Stimulated activated naive CD4-positive, alpha-beta T cell (primary cell): ENCODE data around the gene MED13.
"Not testable (repeated sequence)": the region's sequence is repeated elsewhere in the genome, so short reads cannot be mapped to it uniquely, and the experiment has no call there.

Experiments used
- DNase-seq, 6 experiments: peaks; one replicate each; lab custom pipeline; 2025; lab: John Stamatoyannopoulos, UW

MED13 gene

DNA sequence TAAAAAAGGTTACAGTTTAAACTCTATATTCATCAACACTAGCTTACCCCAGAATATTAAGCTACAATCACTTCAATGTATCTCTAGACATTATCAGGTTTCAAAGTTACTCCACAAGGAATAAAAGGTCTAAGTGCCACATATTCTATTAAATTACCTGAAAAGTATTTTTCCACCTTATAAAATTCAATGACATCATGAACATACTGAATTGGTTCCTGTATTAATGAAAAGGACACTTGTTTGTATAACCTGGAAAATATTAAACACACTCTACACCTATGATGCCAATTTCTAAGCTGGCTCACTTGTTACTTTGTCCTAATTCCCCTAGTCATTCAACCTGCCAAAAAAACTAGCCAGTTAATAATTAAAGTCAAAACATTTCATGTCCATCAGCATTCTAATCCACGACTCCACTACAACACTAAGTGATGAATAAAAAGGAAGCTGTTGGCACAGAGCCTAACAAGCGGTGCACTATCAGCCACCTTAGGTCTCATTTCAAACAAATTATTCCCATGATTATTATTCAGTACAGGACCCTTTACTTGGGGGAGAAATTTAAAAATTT, 12.2 kb downstream of the MED13 start:
- DNase-seq, result no peak

DNA sequence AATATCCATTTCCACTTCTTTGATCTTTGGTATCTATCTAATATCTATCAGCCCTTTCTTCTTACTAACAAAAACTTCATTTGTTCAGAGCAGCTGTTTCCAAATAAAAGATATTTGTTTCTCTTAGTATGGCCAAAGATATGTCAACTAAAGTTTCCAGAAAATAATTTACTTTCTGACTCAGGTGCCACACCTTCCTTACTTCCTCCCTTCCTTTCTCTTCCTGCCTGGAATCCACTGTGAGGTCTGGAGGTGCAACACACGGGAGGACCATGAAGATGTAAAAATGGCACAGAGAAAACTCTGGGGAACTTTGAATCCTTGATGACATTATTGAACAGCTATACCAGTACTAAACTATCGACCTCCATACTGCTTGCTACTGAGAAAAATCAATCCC, 14.0 kb downstream of the MED13 start:
- no peak for DNase-seq

DNA sequence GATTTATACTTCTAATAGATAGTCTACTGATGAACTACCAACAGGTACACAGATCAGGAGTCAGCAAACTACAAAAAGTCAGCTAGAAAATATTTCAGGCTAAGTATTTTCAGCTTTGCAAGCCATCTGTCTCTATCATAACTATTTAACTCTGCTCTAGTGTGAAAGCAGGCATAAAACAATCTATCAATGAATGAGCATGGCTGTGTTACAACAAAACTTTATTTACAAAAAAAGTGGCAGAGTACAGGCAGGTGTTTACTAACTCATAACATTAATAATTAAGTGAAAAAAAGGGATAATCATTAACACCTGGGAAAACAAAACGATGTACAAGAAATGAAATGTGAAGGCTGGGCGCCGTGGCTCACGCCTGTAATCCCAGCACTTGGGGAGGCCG, 15.8 kb downstream of the MED13 start:
- DNase-seq, result no peak

DNA sequence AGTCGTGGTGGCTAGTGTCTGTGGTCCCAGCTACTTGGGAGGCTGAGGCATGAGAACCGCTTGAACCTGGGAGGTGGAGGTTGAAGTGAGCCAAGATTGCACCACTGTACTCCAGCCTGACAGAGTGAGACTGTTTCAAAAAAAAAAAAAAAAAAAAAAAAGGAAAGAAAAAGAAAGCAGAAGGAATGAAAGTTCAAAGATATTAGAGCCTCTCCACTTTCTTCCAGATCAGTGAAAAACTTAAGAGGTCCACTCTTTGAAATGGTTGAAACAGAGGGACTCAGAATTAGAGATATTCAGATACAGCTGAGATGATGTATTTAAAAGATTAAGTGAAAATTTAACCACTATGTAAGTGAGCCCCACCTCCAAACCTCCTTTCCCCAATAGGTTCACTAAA, 16.8 kb downstream of the MED13 start:
- no peak for DNase-seq

DNA sequence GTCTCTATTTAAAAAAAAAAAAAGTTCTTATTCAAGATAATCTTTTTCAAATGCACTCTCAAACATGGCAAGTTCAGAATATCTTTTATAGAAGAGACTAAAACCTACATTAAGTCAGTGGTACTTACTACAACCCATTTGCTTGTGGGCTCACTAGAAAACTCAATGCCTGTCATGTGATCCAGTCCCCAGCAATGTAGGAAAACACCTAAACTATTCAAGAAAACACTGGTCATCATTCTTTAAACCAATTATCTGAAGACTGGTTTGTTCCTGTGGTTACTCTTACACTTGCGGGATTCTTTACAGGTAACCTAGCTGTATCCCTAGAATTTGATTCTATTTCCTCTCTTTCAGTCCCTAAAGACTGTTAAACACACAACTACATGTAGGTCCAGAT, 19.6 kb downstream of the MED13 start:
- no peak for DNase-seq

DNA sequence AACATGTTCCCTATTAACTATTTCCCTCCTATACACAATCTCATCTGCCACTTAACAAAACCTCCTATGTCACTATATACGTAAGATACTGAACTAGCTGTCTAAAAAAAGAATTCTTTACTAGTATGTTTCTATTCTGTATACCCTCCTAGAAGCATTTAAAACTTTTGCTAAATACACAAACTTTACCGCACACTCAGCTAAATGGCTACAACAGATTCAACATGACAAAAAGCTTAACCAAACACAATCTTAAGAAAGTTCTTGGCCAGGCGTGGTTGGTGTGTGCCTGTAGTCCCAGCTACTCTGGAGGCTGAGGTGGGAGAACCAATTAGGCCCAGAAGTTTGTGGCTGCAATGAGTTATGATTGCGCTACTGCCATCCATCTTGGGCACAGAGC, 20.0 kb downstream of the MED13 start:
- DNase-seq, result no peak

DNA sequence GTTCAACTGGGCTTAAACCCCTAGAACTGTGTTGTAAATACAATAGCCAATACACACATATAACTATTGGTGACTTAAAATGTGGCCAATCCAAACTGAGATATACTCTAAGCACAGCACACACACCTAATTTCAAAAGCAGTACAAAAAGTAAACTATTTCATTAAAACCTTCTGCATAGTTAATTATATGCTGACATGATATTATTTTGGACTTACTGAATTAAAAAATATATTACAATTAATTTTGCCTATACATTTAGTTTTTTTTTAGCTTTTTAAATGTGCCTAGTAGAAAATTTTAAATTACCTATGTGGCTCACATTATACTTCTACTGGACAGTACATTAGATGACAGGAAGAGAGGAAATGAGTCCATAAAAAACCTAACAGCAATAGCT, 21.5 kb downstream of the MED13 start:
- no peak for DNase-seq

DNA sequence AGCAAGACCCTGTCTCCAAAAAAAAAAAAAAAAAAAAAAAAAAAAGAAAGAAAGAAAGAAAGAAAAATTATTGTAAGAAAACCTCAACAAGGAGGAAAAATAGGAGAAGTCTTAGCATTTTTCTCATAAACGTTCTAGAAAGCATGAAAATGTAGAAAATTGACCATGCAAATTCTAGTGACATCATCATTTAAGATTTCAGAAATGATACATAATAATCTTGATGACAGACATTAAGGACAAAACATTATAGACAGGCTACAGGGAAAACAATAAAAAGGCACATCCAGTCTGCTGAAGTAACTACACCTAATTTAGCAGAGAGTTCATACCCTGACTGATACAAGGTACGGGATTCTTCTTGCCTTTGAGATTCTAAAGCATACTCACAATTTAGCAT, 21.9 kb downstream of the MED13 start:
- no peak for DNase-seq

DNA sequence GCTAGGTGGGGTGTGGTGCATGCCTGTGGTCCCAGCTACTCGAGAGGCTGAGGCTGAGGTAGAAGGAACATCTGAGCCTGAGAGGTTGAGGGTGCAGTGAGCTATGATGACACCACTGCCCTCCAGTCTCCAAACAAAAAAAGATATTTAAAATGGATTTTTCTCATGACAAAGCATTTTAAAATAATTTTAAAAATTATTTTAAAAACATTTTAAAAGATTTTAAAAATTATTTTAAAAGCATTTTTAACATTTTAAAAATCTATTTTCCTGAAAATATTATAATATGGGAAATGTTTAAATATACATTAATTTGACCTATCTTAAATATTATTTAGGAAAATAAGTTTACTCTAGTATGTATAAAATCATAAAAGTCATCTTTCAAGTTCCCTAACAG, 26.8 kb downstream of the MED13 start:
- DNase-seq, result no peak

DNA sequence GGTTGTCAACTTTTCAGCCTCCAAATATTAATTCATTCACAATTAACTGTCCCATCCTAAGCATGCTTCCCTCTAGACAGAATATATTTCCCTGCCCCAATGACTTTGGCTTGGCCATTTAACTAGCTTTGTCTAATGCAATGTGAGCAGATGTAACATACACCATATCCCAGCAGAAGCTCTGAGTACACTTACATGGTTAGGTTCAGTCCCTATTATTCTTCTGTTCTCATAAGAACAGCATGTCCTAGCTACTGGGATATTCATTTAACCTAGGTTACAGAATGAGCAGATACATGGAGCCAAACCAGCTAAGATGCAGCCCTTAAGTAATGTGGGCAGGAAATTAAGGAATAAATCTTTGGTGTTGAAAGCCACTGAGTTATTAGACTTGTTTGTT, 31.8 kb downstream of the MED13 start:
- DNase-seq, result no peak

DNA sequence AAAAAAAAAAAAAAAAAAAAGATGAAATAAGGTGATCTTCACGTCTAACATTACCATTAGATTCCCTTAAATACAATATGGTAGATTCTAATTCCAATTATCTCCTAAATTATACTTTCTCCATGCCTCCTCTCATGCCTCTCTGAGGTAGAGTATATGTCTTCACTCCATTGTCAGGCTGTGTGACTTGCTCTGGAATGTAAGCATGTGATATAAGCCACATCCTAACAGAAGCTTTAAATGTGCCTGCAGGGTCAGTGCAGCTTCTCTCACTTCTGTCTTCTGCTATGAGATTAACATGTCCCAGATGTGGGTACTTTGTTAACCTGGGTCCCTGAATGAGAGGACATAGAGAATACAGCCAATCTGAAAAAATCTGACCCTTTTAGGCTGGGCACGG, 32.6 kb downstream of the MED13 start:
- no peak for DNase-seq

DNA sequence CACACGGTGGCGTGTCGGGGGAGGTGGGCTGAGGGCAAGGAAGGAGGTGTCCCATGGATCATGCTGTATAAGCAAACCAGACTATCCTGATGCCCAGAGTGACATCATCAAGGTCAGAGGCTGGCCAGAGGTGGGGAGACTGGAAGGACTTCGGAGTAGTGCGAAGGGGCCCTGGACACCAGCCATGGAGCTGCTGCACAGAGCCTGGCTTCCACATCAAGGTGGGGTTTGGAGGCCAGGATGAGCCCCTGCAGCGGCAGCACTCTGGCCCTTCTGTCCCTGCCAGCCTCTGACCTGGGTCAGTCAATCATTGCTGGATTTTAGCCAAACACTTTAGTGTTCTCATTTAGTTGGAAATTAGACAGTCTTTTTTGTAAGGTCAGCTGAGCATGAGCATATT, 34.8 kb downstream of the MED13 start:
- DNase-seq, result no peak

DNA sequence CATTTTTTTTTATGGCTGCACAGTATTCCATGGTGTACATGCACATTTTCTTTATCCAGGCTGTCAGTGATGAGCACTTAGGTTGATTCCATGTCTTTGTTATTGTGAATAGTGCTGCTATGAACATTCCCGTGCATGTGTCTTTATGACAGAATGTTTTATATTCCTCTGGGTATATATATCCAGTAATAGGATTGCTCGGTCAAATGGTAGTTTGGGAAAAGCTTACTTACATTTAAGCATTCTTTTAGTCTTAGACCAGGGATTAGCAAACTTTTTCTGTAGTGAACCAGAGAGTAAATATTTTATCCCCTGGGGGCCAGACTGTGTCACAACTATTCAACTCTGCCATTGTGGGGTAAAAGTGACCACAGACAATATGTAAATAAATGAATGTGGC, 40.2 kb downstream of the MED13 start:
- no peak for DNase-seq

DNA sequence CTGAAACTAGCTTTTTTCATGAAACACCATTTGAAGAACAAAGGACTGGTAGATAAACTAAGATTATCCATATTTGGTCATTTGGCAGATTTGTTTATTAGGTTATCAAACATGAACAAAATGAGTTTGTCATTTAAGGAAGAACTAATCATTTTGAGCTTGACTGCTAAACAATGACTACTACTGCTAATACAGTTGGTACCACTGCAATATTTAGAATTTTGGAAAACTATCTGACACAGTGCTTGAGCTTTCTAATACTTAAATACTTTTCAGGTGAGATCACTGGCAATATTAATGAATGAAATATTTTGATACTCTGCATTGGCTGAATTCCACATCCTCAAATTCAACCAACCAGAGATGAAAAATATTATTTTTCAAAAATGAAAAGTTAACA, 47.2 kb downstream of the MED13 start:
- DNase-seq, result no peak

DNA sequence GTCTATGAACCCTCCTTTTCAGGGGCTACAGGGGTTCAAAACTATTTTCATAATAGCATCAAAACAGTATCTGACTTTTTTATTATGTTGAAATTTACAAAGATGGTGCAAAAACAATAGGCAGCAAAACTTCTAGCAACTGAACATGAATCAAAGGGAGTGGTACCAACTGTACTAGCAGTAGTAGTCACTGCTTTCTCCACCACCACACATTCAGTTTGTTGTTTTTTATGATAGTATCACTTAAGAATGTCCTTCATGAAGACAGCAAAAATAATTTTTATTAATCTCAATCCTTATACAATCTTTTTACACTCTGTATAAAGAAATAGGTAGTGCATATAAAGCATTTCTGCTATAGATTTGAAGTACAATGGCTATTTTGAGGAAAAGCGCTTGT, 47.6 kb downstream of the MED13 start:
- DNase-seq, result no peak

DNA sequence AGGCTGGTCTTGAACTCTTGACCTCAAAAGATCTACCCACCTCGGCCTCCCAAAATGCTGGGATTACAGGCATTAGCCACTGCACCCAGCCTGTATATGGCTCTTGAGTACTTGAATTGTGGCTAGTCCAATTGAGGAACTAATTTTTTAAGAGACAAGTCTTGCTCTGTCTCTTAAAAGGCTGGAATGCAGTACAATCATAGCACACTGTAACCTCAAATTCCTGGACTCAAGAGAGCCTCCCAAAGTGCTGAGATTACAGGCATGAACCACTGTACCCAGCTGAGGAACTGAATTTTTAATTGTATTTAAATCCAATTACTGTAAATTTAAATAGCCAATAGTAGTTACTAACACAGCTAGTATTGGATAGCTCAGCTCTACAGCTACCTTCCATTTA, 50.6 kb downstream of the MED13 start:
- DNase-seq, result no peak

DNA sequence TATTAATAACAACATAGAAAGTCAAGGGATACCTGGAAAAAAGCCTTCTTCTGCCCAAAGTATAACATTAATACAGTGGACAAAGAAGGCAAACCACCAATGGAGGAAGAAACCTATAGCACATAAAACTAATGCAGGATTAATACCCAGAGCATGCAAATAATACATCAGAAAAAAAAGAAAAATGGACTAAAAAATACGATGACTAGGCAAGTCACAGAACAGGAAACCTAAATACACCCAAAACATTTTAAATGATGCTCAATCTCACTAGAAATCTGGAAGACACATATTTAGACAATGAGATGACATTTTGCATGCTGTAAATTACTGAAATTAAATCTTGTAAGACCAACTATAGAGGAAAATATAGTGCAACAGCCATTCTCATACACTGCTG, 55.9 kb downstream of the MED13 start:
- DNase-seq, result no peak

DNA sequence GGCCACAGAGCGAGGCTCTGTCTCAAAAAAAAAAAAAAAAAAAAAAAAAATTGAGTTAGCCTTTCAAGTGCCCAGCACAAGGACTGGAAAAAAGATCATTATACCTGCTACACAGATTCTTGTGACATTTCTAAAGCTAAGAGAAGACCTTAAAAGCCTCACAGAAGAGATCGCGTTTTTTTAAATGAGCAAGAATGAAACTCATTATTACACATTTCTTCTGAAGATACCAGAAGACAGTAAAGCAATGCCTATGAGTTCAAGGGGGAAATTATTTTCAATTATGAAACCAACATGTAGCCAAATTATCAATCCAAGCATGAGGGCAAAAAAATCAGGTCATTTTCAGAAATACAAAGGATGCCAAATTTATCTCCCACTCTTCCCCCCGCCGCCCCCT, 56.8 kb downstream of the MED13 start:
- no peak for DNase-seq

DNA sequence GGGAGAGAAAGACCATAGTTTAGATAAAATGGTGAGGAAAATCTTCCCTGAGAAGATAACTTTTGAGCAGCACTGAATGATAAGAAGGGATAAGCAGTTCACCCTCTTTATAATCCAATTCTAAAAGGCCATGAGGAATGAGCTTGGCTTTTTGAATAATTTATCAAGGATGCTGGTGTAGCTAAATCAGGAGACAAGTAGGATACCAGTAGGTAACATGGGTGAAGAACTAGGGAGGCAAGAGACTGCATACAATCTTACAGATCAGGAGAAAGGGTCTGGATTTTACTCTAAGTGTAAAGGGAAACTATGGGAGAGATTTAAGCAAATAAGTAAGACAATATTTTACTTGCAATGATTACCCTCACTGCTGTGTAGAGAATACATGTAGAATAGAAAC, 60.7 kb downstream of the MED13 start:
- no peak for DNase-seq

DNA sequence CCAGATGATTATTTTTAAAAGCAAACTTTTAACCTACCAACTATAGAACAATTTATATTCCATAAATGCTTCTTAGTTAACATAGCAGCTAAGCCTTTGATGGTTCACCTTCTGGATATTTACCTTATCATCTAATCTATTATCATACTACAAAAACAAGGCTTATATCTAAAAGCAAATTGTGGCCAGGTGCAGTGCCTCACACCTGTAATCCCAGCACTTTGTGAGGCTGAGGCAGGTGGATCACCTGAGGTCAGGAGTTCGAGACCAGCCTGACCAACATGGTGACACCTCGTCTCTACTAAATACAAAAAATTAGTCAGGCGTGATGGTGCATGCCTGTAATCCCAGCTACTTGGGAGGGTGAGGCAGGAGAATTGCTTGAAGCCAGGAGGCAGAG, 61.9 kb downstream of the MED13 start:
- DNase-seq, result not testable (repeated sequence)

DNA sequence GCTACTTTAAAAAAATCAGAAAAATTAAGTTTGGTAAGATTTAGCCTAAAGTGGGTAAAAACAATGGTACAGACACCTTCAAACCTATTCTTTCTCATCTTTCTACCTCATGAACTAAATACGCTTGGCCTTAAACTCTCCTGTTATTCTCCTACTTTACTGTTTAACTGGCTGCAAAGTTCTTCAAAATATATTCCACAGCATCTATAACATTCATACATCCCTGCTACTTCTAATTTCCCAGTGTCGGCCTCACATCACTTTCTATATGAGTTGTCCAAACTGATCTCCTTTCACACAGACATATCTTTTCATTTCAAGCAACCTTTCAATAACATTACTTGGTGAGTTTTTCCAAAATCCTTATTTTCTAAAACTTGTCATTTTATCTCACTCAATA, 64.0 kb downstream of the MED13 start:
- no peak for DNase-seq

DNA sequence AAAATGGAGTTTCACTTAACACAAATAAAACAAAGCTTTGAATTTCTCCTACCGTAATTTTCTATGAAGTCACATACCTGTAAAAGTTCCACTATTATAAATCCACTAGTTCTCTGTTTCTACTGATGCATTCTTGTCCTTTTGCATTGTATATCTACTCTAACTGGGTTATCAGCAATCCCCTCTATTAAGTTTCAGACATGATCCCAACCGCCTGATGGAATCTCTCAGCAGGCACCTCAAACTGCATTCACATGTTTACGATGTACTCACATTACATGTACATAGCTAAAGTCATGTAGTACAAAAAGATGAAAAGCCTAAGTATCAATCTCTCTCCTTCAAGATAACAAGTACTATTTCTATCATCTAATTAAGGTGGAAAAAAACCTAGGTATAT, 64.9 kb downstream of the MED13 start:
- no peak for DNase-seq

DNA sequence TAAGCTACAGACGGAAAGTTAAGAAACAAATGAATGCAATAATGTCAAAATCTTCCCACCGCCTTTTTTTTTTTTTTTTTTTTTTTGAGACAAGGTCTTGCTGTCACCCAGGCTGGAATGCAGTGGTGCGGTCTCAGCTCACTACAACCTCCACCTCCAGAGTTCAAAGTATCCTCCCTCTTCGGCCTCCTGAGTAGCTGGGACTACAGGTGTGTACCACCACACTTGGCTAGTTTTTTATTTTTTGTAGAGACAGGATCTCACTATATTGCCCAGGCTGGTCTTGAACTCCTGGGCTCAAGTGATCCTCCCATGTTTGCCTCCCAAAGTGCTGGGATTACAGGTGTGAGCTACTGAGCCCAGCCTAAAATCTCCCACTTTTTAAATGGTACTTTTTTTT, 66.5 kb downstream of the MED13 start:
- not testable (repeated sequence) for DNase-seq

DNA sequence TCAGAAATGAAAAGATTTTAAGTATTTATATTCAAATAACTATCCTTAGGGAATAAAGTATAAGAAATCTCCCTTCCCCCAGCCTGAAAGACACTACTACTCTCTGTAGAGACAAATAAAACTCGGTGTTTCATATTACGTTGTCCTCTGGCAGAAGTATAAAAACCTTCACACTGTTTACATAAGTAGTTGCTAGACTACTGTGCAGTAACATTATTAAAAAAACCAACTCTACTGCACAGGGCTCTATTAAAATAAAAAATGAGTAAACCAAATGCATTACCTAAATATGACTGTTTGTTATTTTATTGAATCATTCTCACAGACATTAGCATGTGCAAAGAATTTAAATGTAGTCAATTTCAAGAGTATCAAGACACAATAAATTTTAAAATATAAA, 67.4 kb downstream of the MED13 start:
- no peak for DNase-seq
